GM21576 (cell line): Measurements from ENCODE around the gene STMP1.
"Not testable (repeated sequence)": the region's sequence is repeated elsewhere in the genome, so short reads cannot be mapped to it uniquely, and the experiment has no call there.

ENCODE experiments used
- ATAC-seq: cut with Tn5 transposase; IDR thresholded peaks from one replicate; pipeline ENCODE4 v1.9.1; 2021; ENCODE audit warnings: mild to moderate bottlenecking, moderate library complexity; ENCODE audit not compliant: unreplicated experiment

The STMP1 gene

GRCh38 chr7:135664046-135664589 is 1.8 kb downstream of the STMP1 start:
- ATAC-seq = no peak

GRCh38 chr7:135665042-135665441 is 2.7 kb downstream of the STMP1 start:
- no peak for ATAC-seq

- ATAC-seq = no peak
These were observed 3.8 kb downstream of the STMP1 start for GRCh38 chr7:135666156-135666555.

- no peak for ATAC-seq
These were observed 4.5 kb downstream of the STMP1 start for GRCh38 chr7:135666846-135667245.

- ATAC-seq = not testable (repeated sequence)
These were observed 5.3 kb downstream of the STMP1 start for GRCh38 chr7:135667626-135668025.

GRCh38 chr7:135668852-135669395 is 6.6 kb downstream of the STMP1 start:
- ATAC-seq = not testable (repeated sequence)

GRCh38 chr7:135669774-135670173 is 7.5 kb downstream of the STMP1 start:
- no peak for ATAC-seq

- no peak for ATAC-seq
These were observed 7.9 kb downstream of the STMP1 start for GRCh38 chr7:135670179-135670578.

- peak; percentile 74 for ATAC-seq
These were observed 10.4 kb downstream of the STMP1 start for GRCh38 chr7:135672560-135673359.

- no peak for ATAC-seq
These were observed 11.0 kb downstream of the STMP1 start for GRCh38 chr7:135673360-135673706.

- ATAC-seq = no peak
These were observed 16.6 kb downstream of the STMP1 start for GRCh38 chr7:135678612-135679575.

GRCh38 chr7:135681762-135682161 is 19.4 kb downstream of the STMP1 start:
- ATAC-seq = no peak

- ATAC-seq = no peak
These were observed 19.9 kb downstream of the STMP1 start for GRCh38 chr7:135682191-135682590.

- ATAC-seq = no peak
These were observed 21.3 kb downstream of the STMP1 start for GRCh38 chr7:135683609-135684008.

- ATAC-seq = no peak
These were observed 21.8 kb downstream of the STMP1 start for GRCh38 chr7:135684136-135684535.

GRCh38 chr7:135684699-135685098 is 22.4 kb downstream of the STMP1 start:
- no peak for ATAC-seq

- ATAC-seq = no peak
These were observed 23.2 kb downstream of the STMP1 start for GRCh38 chr7:135685306-135686084.

GRCh38 chr7:135687466-135687865 is 25.2 kb downstream of the STMP1 start:
- ATAC-seq = no peak

- ATAC-seq = no peak
These were observed 28.3 kb downstream of the STMP1 start for GRCh38 chr7:135690566-135690965.

- no peak for ATAC-seq
These were observed 29.7 kb downstream of the STMP1 start for GRCh38 chr7:135692055-135692454.
